Thyroid gland (tissue), 4 donors: ENCODE data around the gene CRB1.

Experiments
- POLR2A ChIP-seq, 2 donors: fragments of 450-650 bp; IDR thresholded peaks; one replicate each; pipeline ENCODE4 v1.6.1; 2017; ENCODE audit warnings: antibody characterized with exemption in 2 of 2, mild to moderate bottlenecking in 2 of 2, moderate library complexity in 1 of 2
- TF ChIP-seq, protein P1 (sequence below), 6 experiments: fragments of 200-600 bp in 3 of 6; fragments of 450-650 bp in 3 of 6; sonication (generic) in 3 of 6; IDR thresholded peaks; one replicate each; pipeline ENCODE4 v1.5.1; 2016 to 2019; ENCODE audit warnings: antibody characterized with exemption in 6 of 6, mild to moderate bottlenecking in 2 of 6, inconsistent platforms in 1 of 6, moderate library complexity in 1 of 6

DNA sequence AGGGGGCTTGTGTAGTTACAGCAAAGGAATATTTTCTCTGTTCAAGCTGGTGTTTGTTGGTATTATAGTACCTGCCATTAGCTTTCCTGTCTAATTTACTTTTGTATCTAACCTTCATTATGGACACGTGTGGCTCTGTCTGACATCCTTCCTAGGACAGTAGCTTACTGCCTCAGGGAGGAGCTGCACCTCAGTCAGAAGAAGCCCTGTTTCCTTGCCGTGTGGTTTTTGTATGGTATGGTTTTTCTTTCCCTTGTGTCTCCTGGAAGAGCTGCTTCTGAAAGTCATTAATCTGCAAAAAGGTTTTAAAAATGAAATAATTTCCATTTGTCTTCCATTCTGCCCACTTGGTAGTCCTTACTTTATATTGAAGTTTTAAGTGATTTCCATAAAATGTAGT lies 17.4 kb upstream of the CRB1 start:
- TF ChIP-seq, protein P1, sequence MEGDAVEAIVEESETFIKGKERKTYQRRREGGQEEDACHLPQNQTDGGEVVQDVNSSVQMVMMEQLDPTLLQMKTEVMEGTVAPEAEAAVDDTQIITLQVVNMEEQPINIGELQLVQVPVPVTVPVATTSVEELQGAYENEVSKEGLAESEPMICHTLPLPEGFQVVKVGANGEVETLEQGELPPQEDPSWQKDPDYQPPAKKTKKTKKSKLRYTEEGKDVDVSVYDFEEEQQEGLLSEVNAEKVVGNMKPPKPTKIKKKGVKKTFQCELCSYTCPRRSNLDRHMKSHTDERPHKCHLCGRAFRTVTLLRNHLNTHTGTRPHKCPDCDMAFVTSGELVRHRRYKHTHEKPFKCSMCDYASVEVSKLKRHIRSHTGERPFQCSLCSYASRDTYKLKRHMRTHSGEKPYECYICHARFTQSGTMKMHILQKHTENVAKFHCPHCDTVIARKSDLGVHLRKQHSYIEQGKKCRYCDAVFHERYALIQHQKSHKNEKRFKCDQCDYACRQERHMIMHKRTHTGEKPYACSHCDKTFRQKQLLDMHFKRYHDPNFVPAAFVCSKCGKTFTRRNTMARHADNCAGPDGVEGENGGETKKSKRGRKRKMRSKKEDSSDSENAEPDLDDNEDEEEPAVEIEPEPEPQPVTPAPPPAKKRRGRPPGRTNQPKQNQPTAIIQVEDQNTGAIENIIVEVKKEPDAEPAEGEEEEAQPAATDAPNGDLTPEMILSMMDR (IDR thresholded peaks at IDR 0.05) = no peak
- no peak for TF ChIP-seq POLR2A (IDR thresholded peaks at IDR 0.05)
